ENCODE data around the gene EXOSC2.

GRCh38 chr9:130720762-130721161, 27.2 kb downstream of the EXOSC2 start:
- no peak for TF ChIP-seq CTCF (IDR thresholded peaks at IDR 0.05)
- TF ChIP-seq POLR2A (IDR thresholded peaks at IDR 0.05), result no peak
- no peak for TF ChIP-seq POLR2AphosphoS5 (IDR thresholded peaks at IDR 0.05)
